ENCODE results near the gene SLC9A9.

GRCh38 chr3:143396790-143397189, 451.5 kb downstream of the SLC9A9 start:
- TF ChIP-seq POLR2A (IDR thresholded peaks at IDR 0.05) = no peak
- TF ChIP-seq, protein P1, sequence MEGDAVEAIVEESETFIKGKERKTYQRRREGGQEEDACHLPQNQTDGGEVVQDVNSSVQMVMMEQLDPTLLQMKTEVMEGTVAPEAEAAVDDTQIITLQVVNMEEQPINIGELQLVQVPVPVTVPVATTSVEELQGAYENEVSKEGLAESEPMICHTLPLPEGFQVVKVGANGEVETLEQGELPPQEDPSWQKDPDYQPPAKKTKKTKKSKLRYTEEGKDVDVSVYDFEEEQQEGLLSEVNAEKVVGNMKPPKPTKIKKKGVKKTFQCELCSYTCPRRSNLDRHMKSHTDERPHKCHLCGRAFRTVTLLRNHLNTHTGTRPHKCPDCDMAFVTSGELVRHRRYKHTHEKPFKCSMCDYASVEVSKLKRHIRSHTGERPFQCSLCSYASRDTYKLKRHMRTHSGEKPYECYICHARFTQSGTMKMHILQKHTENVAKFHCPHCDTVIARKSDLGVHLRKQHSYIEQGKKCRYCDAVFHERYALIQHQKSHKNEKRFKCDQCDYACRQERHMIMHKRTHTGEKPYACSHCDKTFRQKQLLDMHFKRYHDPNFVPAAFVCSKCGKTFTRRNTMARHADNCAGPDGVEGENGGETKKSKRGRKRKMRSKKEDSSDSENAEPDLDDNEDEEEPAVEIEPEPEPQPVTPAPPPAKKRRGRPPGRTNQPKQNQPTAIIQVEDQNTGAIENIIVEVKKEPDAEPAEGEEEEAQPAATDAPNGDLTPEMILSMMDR (IDR thresholded peaks at IDR 0.05) = no peak
